ENCODE data around the gene LRFN2.

Gene LRFN2

GRCh38 chr6:40349123-40349900 is 237.9 kb downstream of the LRFN2 start:
- DNase-seq (ENCODE audit: low spot score), result no peak

- no peak for DNase-seq (ENCODE audit: low spot score)
These were observed 238.6 kb downstream of the LRFN2 start for GRCh38 chr6:40348591-40348990.

DNA sequence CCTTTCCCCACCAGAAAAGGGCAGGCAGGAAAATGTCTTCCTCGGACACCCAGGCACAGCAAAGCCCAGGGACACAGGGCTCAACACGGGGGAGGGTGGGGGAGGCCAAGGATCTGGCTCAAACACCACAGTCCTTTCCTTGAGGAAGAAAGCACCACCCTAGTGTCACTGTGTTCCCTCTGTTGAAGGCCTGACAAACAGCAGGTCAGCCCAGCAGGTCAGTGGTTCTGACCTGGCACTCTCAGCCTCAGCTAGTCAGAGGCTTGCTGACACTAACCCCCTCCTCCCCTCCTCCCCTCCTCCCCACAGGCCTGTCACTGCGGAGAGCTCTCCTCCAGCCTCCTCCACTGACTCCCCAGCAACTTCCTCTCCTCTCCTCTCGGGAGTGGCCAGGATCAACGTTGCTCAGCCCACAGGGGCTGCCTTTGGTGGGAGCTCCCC is 239.6 kb downstream of the LRFN2 start:
- no peak for DNase-seq (ENCODE audit: low spot score)

DNA sequence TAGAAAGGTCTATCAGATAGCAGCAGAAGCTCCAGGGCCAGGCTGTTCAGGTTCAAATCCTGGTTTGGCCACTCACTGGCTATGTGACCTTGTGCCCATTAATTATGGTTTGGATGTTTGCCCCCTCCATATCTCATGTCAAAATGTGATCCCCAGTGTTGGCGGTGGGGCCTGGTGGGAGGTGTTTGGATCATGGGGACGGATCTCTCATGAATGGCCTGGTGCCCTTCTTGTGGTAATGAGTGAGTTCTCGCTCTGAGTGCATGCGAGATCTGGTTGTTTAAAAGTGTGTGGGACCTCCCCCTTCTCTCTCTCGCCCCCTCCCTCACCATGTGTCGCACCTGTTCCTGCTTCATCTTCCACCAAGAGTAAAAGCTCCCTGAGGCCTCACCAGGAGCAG is 240.9 kb downstream of the LRFN2 start:
- no peak for DNase-seq (ENCODE audit: low spot score)

DNA sequence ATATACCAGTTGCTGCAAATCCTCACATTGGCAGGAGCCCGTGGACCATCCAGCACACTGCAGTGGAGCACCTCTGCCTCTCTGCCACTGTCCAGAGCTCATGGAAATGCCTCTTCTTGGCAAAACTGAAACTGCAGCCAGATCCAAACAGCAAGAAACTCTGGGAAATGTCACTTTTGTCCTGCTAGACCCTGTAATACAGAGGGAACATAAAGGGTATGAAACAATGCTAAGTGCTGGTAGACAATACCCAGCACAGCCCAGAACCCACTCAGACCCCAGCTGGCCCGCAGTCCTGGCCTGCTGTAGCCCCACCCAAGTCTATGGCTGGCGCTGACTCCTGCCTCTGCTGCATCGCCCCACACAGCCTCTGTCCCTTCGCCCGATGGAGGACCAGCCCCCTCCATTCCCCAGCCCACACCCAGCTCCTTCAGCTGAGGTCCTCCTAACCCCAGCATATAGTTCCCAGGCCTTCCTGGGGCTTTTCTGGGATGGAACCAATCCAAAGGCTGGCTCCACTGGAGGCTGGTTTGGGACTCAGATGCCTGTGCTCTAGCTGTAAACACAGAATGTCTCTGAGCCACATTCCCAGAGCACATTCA is 242.5 kb downstream of the LRFN2 start:
- no peak for DNase-seq (ENCODE audit: low spot score)

DNA sequence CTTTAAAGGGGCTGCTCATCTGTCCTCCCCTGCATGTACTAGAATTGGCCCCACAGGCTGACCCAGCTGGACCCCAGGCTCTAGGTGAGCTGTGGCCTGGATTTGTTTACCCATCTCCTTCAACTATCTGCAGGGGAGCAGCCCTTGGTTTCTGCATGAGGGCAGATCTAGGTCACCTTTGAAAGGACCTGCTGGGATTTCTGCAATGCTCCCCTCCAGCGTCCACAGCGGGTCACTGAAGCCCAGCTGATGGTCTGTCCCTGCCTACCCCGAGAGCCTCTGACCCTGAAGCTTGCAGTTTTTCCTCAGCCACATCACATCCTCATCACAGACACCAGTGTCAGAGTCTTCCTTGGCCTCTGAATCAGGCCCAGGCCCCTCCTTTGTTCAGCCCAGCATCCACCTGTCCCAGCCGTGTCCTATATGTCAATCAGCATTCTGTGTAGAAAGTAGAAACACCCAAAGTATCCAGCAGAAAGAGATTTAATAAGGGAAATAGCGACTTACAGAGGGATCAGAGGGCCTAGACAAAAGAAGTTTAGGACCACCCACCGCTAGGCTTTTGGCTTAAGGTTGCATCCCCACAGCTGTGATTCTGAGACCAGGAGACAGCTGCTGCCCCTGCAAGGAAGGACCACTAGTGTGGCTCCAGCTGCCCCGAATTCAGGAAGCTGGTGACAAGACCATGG is 243.1 kb downstream of the LRFN2 start:
- DNase-seq (ENCODE audit: low spot score), result no peak

GRCh38 chr6:40343318-40343876 is 243.8 kb downstream of the LRFN2 start:
- DNase-seq (ENCODE audit: low spot score), result no peak

DNA sequence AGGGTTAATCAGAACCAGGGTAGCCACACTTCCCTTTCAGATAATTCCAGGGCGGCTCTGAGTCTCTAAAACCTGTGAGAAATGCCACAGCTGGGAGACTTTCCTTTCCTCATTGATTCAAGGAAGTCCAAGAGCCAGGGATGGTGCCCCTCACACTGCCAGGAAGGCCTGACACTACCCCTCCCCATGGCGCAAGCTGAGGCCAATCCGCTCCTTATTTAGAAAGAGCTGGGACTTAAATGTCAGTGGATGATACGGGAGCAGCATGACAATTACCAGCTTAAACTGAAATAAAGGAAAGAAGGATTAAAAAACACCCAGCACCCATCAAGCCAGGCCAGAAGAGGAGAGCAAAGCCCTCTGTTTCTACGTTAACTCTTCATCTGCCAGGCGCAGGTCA is 244.4 kb downstream of the LRFN2 start:
- DNase-seq (ENCODE audit: low spot score), result no peak

GRCh38 chr6:40341726-40342125 is 245.4 kb downstream of the LRFN2 start:
- no peak for DNase-seq (ENCODE audit: low spot score)

Measured in kidney tubule cell (primary cell).